Esophagus squamous epithelium (tissue), 5 donors: ENCODE data around the gene RALY. TPM values are rescaled to one million over a fixed set of nuclear protein-coding genes. Genes with fewer than 3 reads are reported as not detected.

ENCODE experiments used
- DNase-seq: peaks from one replicate; lab custom pipeline; 2025; lab: John Stamatoyannopoulos, UW
- H3K27ac ChIP-seq, 4 donors: fragments of 200-600 bp; sonication (generic); one replicate each; pipeline ENCODE4 v1.5.1; 2016 to 2019; ENCODE audit warnings: mild to moderate bottlenecking in 1 of 4
- H3K27me3 ChIP-seq, 4 donors: fragments of 200-600 bp; sonication (generic); 1 replicate in 3 of 4; 2 replicates in 1 of 4; pipeline versions ENCODE4 v1.5.1 to v1.6.0; 2017 to 2021; ENCODE audit warnings: antibody characterized with exemption in 1 of 4
- H3K36me3 ChIP-seq, 3 donors: fragments of 200-600 bp; sonication (generic); one replicate each; pipeline ENCODE4 v1.5.1; 2016 to 2019
- H3K4me1 ChIP-seq, 3 donors: fragments of 200-600 bp; sonication (generic); one replicate each; pipeline ENCODE4 v1.5.1; 2017 to 2019
- H3K4me3 ChIP-seq, 4 donors: fragments of 200-600 bp; sonication (generic); 1 replicate in 3 of 4; 2 replicates in 1 of 4; pipeline ENCODE4 v1.5.1; 2016 to 2019; ENCODE audit warnings: mild to moderate bottlenecking in 2 of 4, moderate library complexity in 1 of 4
- H3K9me3 ChIP-seq, 3 donors: fragments of 200-600 bp; sonication (generic); one replicate each; pipeline ENCODE4 v1.5.1; 2016 to 2019
- POLR2A ChIP-seq, 4 donors: fragments of 450-650 bp; IDR thresholded peaks; one replicate each; pipeline ENCODE4 v1.6.1; 2017; ENCODE audit warnings: antibody characterized with exemption in 4 of 4, mild to moderate bottlenecking in 4 of 4, moderate library complexity in 3 of 4
- WGBS, 2 donors: methylation state at CpG; one replicate each; pipeline ENCODE4 v1.1.5; 2018; 5-methylcytosine and 5-hydroxymethylcytosine counted together
- intact Hi-C: fragments of 100-400 bp; cut with DNase I; formaldehyde crosslinking; loops from one replicate; pipeline ENCODE4 v1.15.0; 2022
- total RNA-seq, 4 donors: library from RNA; depleted of rRNA; stranded (reverse); fragments of >200 nt; gene quantifications; one replicate each; pipeline ENCODE4 v1.1.0, GENCODE V29; 2016
- TF ChIP-seq, protein P1 (sequence below), 6 experiments: fragments of 450-650 bp in 4 of 6; fragments of 200-600 bp in 2 of 6; sonication (generic) in 2 of 6; IDR thresholded peaks; one replicate each; pipeline ENCODE4 v1.5.1; 2016 to 2019; ENCODE audit warnings: antibody characterized with exemption in 6 of 6, mild to moderate bottlenecking in 4 of 6, moderate library complexity in 4 of 6
- donor health status: DM: yes; HTN: yes; CAD: no.

The RALY gene
- total RNA-seq, 4 donors from 2014 or later = 70.3 to 100 (median 88.2) TPM

DNA sequence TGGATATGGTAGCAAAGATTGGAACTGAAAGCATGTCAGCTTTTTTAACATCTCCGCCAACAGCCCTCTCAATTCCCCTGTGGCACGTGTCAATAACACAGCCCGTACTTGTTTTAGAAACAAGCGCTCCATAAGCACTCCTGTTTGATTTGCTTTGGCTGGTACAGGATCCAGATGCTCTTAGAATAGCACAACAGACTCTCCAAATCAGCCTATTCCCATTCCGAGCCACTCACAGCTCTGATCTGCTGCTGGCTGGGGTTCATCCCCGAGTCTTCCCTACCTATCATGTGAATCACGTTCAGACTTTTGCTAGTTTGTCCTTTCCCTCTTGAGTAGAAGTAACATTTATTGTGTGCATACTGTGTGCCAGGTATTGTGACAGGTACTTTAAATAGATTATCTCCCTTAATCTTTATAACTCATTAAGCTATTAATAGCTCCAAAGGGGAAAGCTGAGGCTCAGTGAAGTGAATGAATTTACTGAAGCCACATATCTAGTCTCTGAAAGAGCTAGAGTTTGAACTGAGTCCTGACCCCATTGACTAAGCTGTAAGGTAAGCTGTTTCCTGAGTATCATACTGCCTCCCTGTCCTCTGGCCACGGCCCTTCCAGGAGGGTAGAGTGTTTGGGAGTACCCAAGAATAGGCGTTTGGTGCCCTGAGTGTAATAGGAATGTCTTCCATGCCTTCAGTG is 46.7 kb downstream of the RALY start:
- DNase-seq = no peak
- Histone ChIP-seq H3K4me3 (no peak overlapping the region), H3K27ac (no peak overlapping the region), H3K27me3 (no peaks in the 10 kb centered on the region), H3K4me1 (peaks cover 4 to 91% (median 13%) of the 10 kb centered on the region in 3 donors), H3K36me3 (peaks cover 0 to 10% (median 0%) of the 10 kb centered on the region in 3 donors), H3K9me3 (no peaks in the 10 kb centered on the region)
- TF ChIP-seq, protein P1, sequence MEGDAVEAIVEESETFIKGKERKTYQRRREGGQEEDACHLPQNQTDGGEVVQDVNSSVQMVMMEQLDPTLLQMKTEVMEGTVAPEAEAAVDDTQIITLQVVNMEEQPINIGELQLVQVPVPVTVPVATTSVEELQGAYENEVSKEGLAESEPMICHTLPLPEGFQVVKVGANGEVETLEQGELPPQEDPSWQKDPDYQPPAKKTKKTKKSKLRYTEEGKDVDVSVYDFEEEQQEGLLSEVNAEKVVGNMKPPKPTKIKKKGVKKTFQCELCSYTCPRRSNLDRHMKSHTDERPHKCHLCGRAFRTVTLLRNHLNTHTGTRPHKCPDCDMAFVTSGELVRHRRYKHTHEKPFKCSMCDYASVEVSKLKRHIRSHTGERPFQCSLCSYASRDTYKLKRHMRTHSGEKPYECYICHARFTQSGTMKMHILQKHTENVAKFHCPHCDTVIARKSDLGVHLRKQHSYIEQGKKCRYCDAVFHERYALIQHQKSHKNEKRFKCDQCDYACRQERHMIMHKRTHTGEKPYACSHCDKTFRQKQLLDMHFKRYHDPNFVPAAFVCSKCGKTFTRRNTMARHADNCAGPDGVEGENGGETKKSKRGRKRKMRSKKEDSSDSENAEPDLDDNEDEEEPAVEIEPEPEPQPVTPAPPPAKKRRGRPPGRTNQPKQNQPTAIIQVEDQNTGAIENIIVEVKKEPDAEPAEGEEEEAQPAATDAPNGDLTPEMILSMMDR (IDR thresholded peaks at IDR 0.05) = no peak
- TF ChIP-seq POLR2A (IDR thresholded peaks at IDR 0.05) = no peak
- intact Hi-C loops = no loop called here
- 72 to 80% methylated on average over 8 to 9 of the region's 9 CpGs for WGBS, 2 donors

DNA sequence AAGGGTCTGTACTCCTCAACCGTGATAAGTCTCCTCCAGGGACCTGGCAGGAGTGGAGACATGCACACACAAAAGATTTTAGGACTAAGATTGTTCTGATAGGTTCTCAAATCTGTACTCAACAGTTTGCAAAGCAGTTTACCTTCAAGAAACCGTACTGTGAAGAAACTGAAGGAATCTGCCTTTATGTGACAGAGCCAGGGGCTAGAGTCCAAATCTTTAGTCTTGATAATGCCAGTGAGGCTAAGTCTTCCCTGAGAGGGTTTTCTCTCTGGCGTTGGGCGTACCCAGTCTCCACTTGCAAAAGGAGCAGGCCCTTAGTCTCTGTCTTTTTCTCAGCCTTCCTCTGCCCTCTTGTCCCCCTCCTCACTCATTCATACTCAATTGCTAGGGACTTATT is 47.5 kb downstream of the RALY start:
- Histone ChIP-seq H3K4me1 (peaks cover 4 to 93% (median 20%) of the 10 kb centered on the region in 3 donors), H3K36me3 (peaks cover 0 to 10% (median 0%) of the 10 kb centered on the region in 3 donors), H3K27ac (no peak overlapping the region), H3K4me3 (no peak overlapping the region), H3K9me3 (no peaks in the 10 kb centered on the region), H3K27me3 (no peaks in the 10 kb centered on the region)
- 72 to 80% methylated on average over 4 of the region's 4 CpGs for WGBS, 2 donors
- TF ChIP-seq, protein P1 (IDR thresholded peaks at IDR 0.05) = no peak
- no peak for TF ChIP-seq POLR2A (IDR thresholded peaks at IDR 0.05)
- no peak for DNase-seq
- intact Hi-C loops = no loop called here

DNA sequence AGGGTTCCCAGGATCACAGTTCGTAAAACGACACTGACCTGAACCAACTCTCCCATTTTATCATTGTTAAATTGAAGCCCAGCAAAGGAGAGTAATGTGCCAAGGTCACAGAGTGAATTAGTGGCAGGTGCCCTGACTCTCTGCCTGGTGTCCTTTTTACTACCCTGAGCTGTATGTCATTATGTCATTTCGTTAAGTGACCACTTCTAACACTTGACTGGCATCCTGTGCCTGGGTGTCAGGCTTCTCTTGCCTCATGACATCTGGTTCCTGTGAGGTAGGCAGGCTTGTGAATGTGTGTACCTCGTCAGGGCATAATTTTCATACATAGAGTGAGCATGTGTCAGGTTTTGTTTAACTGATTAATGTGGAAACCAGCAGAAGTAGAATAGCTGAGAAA is 48.6 kb downstream of the RALY start:
- 77 to 81% methylated on average over 4 of the region's 4 CpGs for WGBS, 2 donors
- no peak for DNase-seq

DNA sequence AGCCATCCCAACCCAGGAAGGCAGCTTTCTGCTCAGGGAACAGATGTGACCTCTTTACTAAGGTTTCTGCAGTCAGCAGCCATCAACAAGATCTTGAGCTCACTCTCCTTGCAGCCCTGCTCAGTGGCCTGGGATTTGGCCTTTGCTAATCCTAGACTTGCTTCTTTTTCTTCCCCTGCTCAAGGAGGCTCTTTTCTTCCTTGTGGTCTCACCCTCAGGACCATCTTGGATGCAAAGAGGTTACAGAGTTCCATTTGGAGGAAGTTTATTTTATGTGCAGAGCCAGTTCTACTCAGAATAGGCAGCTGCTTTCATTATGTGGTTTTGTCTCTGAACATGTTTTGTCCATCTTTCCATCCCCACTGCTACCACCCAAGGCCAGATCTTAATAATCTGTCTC is 49.3 kb downstream of the RALY start:
- H3K4me3 ChIP-seq = no peak overlapping the region
- H3K4me1 ChIP-seq = peaks cover 0 to 87% (median 11%) of the 10 kb centered on the region in 3 donors
- no peak for DNase-seq
- peaks cover 0 to 10% (median 0%) of the 10 kb centered on the region in 3 donors for H3K36me3 ChIP-seq
- intact Hi-C loops = no loop called here
- H3K9me3 ChIP-seq = no peaks in the 10 kb centered on the region
- no peak overlapping the region for H3K27ac ChIP-seq
- H3K27me3 ChIP-seq = no peaks in the 10 kb centered on the region
- TF ChIP-seq, protein P1 (IDR thresholded peaks at IDR 0.05) = no peak
- TF ChIP-seq POLR2A (IDR thresholded peaks at IDR 0.05) = no peak

More for the DNA sequence above, 48.6 kb downstream of the RALY start:
- H3K4me1 ChIP-seq = peaks cover 4 to 90% (median 15%) of the 10 kb centered on the region in 3 donors
- H3K36me3 ChIP-seq = peaks cover 0 to 10% (median 0%) of the 10 kb centered on the region in 3 donors
- H3K27me3 ChIP-seq = no peaks in the 10 kb centered on the region
- H3K4me3 ChIP-seq = no peak overlapping the region
- H3K27ac ChIP-seq = no peak overlapping the region
- intact Hi-C loops = no loop called here
- TF ChIP-seq POLR2A (IDR thresholded peaks at IDR 0.05) = no peak
- TF ChIP-seq, protein P1 (IDR thresholded peaks at IDR 0.05) = no peak
- H3K9me3 ChIP-seq = no peaks in the 10 kb centered on the region

DNA sequence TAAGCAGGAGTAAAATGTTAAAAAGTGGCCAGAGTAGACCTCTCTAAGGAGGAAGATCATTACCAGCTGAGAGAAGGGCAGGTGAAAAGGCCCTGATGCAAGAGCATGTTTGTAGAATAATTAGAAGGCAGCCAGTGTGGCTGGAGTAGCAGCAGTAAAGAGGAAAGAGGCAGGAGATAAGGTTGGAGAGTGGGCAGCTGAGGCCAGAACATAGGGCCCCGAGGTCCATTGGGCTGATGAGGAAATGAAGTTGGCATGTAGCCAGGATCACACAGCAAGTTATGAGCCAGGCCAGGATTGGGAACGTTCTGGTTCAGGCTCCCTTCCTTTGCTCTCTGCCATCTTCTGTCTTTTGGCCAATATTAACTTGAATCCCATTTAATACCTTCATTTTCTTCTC is 51.6 kb downstream of the RALY start:
- Histone ChIP-seq H3K4me3 (no peak overlapping the region), H3K27me3 (no peaks in the 10 kb centered on the region), H3K4me1 (peaks cover 0 to 82% (median 15%) of the 10 kb centered on the region in 3 donors), H3K36me3 (peaks cover 0 to 10% (median 0%) of the 10 kb centered on the region in 3 donors), H3K9me3 (no peaks in the 10 kb centered on the region), H3K27ac (no peak overlapping the region)
- WGBS, 2 donors = 9 to 15% methylated on average over 2 of the region's 2 CpGs
- TF ChIP-seq, protein P1 (IDR thresholded peaks at IDR 0.05) = no peak
- TF ChIP-seq POLR2A (IDR thresholded peaks at IDR 0.05) = no peak
- DNase-seq = no peak
- intact Hi-C loops = no loop called here
